ELR (cell line): Measurements from ENCODE around the gene RGS6.

Experiments
- DNase-seq: peaks from one replicate; pipeline ENCODE4 v3.0.0-alpha.2; 2015; ENCODE audit warnings: low read depth

RGS6 gene

DNA sequence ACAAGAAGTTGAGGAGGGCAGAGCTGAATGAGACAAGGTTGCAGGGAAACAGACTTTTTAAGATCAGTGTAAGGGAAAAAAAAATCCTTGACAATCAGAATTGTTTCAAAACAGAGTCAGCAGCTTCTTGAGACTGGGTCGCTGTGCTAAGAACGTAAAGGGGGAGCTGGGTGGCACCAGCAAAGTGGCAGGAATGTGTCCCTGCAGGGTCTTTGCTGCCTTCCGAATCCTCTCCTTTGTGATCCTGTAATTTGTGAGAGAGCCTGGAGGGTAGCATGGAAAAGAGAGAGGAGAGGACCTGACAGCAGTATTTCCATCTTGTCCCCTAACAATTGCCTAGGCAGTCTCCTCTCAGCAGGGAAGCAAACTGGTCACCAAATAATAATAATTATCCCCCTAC is 472.8 kb downstream of the RGS6 start:
- no peak for DNase-seq

DNA sequence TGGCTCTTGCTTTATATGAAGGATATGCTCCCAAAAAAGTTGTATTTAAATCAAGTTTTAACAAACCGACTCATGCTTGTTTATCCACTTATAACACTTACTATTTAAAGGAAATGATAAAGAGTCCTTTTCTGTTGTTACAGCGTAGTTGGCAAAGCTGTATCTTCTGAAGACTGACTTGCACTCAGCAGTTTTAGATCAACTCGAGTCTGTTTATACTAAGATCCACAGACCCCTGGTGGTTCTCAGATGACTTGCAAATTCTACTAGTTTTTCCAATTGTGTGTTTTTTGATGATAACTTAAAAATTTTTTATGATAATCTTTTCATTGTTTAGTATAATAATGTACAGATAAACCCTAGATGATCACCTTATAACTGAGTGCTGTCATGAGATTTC is 475.8 kb downstream of the RGS6 start:
- no peak for DNase-seq

DNA sequence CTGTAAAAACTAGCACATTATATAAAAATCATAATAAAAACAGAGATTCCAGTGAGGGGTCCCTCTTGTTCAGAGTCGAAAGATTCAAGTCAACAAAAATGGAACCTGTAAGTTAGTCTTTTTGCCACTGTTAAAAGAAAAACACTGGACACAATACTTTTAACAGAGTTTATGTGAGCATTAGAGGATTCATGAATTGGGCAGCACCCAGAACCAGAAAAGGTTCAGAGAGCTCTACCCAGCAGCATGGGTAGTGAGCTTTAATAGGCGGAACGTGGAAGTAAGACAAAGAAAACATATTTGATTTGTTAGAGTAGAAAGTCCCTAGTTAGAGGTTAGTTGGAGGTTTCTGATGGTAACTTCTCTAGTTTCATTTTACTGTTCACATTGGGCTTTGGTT is 476.8 kb downstream of the RGS6 start:
- no peak for DNase-seq

DNA sequence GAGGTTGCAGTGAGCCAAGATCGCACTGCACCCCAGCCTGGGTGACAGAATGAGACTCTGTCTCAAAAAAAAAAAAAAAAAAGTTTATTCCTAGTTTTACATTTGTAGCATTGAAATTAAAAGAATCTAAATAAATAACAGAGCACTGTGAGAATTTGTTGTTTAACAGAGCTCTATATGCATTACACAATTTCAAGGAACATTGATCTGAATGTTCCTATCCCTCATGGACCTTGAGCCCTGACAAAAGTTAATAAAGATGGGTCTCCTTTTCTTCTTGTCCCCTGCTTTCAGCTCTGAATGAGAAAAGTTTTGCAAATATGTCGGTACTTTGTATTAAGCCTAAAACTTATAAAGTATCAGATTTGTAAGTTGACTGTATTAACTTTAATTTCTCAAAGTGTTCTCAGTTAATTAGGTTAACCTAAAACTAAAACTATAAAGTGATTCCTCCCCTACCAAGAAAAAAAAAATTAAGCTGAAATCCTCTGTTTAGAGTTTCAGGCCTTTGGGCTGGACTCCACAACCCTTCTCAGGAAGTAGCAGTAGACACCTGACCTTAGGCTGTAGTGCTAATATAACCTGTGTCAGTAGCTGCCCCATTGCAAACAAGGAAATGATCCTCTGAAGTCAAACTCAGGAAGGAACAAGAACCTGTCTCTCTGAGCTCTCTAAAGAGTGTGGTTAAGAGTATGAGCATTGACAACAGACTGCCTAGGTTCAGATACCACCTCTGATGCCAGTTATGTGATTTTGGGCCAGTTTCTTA is 484.0 kb downstream of the RGS6 start:
- DNase-seq = no peak

DNA sequence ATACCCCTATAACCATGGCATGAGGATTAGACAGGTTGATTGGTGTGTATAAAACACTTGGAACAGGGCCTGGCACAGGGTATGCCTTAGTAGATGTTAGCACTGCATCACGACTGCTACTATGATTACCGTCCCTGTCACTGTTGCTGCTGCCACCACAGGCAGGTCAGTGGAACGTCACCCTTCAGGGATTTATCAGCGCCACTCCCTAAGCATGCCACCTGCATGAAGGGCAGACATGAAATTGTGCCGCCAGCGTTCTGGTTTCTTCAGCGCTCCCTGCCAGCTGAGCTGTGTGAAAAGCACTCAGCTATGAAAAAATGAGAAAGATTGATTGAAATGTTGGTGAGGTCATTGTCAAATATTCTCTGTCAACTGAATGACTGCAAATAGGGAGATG is 484.7 kb downstream of the RGS6 start:
- no peak for DNase-seq

DNA sequence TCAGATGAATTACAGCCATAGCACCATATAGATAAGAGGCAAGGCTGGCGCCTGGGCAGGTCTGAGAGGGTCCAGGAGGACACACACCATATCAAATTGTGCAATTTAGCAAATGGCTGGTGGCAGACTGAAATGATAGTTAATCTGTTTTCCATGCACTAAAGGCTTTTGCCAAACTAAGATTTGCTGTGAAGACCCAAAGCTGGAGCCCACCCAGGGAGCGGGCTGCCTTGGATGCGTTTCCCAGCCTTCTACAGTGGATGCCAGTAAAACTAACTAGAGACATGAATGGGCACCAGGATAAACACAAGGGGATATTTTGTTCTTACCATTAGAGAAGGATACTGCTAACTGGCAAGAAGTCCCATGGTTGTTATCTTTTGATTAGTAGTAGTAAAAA is 486.6 kb downstream of the RGS6 start:
- no peak for DNase-seq

DNA sequence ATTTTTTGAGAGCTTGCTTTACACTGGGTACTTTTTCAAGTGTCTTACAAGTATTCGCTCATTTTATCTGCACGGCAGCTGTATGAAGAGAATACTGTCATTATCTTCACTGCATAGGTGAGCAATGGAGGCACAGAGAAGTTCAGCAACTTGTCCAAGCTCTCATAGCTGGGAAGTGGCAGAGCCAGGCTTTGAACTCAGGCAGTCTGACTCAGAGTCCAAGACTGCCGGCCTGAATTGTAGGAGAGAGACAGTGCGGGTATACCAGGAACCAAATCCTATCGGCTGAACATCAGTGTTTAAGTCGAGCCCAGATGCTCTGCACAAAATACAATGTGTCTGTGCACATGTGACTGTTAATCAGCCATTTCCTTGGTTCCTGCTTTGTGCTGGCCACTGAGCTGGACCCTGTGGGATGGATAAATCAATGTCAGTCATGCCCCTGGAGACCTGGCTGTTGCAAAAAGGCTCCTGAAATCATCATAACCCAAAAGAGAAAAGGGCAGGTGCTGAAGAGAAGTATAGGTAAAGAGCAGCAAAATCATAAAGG is 487.1 kb downstream of the RGS6 start:
- DNase-seq = no peak

DNA sequence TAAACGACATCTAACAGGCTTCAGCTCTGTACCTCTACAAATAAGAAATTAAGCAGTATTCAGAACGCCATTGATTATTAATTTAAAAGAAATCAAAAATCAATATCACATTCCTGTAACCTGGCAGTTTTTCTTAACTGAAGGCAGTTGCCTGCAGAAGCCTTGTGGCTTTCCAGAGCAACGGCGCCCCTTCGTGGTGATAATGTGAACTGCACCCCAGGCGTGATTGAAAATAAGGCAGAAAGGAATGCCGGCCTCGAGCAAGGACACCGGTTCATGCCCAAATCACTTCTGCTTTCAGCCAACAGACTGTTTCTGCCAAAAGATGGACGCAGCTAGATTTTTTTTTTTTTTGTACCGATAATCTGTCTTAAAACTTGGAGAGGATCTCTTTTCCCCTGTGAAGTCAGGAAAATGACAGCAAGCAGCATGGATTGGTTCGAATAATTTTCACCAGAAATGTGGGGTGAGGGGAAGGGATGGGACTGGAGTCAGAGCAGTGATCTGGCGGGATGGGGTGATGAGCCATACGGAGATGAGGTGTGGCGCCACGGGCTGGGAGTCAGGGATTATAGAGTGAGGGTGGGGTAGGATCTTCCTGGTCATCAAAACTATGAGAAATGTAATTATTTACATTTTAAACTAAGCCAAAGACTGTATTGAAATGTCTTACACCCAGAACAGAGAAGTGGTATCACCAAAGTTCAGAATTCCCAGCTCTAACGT is 488.7 kb downstream of the RGS6 start:
- DNase-seq = peak; percentile 75

DNA sequence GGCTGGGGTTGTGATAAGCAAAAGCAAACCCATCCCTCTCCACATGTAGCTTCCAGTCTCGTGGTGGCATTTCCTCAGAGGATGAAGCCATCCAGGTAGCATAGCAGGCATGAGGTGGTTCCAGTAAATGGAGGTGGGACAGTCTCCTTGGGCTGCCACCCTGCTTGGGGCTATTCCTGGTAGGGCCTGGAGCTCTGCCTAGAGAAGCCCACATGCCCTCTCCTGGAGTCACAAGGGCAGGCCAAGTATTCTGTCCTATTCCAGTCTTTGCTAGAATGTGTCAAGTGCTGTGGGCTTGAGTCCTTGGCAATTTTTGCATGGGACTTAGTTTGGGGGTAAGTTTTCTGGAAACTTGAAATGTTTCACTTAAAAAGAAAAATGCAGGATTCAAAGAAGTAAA is 491.7 kb downstream of the RGS6 start:
- no peak for DNase-seq

DNA sequence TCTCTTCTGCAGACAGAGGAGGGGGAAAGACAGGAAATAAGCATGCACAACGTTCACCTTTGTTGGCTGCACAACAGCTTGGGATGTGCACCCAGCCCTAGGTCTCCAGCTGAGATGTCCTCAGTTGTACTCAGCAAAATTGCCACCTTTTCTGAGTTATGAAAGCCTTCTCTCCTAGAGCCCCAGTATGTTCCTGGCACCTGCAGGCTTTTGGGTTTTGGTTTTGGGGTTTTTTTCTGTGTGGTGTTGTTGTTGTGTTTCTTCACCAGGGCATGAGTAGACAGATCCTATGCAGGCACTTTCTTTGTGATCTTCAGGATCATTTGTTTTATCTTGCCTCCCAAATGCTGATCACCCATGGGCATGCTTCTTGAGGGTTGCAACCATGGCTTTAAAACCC is 498.2 kb downstream of the RGS6 start:
- no peak for DNase-seq

DNA sequence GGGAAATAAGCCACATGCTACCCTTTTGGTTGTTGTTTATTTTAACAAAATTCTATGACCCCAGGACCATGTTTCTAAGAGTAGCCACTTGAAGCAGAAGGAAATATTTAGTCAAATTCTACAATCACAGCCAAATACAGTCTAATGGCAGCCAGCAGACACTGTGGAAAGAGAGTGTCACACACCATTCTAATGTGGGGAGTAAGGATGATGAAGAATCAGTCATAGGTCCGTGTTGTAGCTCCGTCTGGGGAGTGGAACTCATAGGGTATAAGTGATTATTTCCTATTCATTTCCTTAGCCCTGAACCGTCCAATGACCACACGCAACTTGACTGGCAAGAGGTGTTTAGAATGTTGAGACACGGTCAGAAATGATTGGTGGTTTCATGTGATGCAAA is 500.5 kb downstream of the RGS6 start:
- DNase-seq = no peak

DNA sequence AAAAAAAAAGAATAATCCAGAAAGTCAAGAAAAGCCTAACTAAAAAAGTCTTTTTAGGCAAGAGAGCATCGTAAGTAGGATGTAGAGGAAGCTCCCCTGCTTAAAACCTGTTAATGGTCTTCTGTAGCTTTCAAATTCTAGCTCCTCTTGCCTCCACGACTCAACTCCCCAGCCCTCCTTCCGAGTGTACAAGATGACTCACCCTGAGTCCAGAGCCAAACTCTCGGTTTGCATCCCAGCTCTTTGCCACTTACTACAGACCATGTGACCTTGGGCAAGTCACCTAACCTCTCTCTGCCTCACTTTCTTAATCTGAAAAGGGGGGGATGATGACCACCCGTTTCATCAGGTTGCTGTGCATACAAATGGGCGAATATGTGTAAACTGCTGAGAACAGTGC is 501.3 kb downstream of the RGS6 start:
- peak; percentile 67 for DNase-seq

DNA sequence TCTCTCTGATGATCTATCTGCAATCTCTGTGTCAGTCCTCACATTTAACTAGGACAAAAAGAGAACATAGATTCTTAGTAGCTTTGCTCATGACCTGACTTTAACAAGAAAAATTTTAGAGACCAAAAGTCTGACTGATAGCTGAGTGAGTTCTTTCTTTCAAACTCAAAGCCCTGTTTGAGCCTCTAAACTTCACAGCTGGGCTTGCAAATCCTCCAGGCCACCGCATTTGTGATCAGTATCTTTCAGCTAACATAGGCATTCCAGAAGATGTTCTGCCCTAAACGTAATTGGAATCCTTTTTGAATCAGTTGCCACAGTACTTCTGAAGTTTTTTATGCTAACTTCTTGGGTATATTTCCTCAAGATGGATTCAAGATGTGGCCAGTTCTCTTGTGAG is 502.6 kb downstream of the RGS6 start:
- no peak for DNase-seq

DNA sequence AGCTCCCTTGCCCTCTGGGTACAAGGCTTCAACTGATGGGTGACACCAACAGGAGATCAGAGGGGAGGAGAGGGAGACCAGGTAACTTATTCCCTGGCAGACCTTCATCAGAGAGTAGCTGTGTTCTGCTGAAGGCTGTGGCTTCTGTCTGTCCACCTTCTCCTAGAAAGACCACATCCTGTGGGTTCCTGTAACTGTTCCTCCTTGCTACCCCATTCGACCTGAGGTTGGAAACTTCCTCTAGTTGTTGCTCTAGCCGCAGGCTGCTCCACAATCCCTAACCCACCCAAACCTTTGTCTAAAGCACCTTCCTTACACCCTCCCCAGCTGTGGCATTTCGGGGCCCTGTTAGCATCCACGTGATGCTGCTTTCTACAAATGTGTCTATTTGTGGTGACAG is 507.5 kb downstream of the RGS6 start:
- no peak for DNase-seq

DNA sequence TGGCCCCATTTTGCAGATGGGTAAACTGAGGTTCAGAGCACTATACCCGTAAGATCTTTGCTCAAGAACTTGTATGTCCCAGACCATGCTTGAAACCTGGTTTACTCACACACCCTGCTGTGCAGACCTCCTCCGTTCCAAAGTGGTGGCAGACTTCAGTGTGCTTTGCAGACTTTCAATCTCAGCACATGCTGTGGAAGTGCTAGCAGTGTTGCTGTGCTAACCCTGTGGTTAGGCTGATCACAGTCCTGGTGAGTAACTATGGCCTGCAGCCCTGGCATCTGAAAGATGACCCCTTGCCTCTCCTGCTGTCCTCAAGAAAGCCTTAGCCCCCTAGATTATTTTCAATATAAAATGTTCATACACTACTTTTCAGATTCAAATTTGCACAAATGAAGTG is 511.0 kb downstream of the RGS6 start:
- peak; percentile 23 for DNase-seq

DNA sequence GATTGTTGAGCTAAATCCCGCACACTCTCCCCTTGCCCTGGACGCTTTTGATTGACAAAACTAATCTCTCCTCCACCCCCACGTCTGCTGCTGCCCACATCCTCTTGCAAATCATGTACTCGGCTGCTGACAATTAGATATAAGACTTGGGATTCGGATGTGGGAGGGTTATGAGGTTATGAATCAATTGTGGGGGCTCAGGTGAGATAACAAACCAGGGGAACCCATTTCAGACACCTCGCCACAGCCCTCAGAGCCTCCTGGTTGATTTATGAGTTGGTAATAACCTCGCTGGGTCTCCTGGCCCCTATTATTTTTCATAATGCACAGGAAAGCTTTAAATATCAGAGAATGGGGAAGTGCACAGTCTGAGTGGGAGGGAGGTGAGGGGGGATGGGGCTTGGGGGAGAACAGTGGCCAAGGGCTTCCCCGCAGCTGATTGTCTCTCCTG is 511.8 kb downstream of the RGS6 start:
- DNase-seq = no peak

DNA sequence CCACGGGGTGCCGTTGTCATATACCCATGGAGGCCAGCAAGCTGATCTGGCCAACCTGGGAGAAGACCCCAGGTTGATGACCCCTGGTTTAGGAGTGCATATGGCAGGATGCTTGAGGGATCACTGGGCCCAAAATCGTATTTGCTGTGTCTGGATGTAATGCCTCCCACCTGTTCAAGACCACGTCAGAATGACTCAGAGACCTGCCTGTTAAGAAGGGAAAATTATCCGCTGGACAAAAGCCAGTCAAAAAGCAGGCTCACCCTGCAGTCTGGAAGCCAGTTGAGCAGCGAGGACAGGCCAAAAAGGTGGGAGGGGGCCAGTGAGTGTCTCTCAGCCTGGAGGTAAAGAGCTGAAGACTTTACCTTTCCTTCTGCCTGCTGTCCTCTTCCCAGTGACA is 512.5 kb downstream of the RGS6 start:
- peak; percentile 58 for DNase-seq

DNA sequence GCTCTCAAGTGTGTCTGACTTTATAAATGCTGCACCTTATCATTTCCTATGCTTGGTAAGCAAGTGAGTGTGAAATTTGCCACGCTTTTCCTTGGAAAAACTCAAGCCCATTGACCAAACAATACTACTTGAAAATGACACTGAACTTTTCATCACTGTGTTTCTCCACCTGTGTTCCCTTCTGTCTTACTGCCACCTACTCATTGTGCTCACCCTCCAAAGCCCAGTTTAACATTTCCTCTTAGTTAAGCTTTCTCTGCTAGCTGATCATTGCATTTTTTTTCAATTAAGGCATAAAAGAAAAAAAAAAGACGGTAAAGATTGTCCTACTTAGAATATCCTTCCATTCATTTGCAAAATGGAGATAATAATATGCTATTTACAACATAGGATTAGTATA is 516.0 kb downstream of the RGS6 start:
- DNase-seq = no peak

DNA sequence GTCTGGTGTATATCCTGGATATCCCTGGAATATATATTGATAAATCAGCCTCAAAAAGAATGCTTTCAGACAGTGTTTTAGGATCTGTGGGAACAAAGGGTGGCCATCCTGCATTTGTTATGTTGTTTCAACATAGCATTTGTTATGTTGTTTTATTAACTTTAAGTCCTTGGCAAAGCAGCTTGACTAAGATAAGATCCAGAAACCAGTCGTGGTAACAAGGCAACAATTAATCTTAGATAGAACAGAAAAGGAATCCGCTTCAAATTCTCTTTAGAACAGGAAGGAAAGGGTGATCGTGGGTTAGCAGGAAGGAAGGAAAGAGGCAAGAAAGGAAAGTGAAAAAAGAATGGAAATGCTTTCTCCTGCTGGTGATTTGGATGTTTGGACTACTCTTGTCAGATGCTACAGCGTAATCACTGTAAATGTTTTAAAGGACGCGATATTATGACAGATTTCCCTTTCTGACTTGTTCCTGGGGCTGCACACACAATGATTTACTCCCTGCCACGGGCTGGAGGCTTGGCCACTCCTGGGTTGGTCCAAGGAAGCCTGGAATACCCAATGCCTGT is 518.3 kb downstream of the RGS6 start:
- no peak for DNase-seq

DNA sequence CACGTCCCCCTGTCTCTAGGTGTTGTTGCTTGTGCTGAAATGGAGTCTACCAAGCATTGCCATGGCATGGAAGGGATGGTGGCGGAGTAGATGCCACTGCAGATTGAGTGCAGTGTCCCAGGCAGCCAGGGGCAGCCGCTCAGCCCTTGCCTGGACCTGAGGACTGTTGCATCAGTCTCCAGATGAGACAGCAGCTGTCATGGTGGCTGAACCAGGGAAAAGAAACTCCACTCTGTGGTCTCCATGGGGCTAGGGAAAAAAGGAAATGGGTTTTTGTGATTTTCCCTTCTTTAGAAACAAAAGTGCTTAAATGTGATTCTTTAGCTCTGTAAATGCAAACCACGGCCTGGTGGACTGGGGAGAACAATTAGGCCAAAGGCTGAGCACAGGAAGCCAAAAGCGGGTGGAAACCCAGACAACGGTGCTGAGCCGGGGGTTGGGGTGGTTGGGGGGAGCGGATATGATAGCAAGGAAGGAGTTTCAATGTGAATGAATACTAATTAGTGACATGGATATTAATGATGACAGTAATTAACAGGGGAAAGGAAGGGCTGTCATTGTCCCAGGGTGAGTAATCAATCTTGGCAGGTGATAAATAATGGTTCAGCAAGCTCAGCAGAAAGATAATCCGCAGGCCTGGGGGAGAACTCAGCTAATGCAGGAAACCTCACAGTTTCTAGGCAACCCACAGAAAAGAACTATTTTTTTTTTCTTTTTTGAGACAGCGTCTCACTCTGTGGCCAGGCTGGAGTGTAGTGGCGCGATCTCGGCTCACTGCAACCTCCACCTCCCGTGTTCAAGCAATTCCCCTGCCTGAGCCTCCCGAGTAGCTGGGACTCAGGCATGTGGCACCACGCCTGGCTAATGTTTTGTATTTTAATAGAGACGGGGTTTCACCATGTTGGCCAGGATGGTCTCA is 519.1 kb downstream of the RGS6 start:
- no peak for DNase-seq

DNA sequence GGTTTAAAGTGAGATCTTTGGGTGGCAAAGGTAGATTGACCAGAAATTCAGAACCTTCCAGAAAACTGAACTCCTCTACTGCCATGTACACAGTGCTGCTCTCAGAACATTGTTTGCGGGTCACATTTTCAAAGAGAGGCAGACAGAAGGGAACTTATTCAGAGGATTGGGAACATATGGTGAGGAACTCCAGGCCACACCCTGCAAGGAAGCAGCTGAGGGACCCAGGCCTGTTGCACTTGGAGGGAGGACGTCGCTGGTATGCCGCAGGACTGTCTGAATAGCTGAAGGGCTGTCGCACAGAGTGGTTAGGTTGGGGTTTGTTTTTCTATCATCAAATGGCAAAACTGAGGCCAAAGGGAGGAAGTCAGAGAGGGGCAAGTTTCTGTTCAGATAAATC is 520.5 kb downstream of the RGS6 start:
- DNase-seq = no peak
